Mammary epithelial cell (primary cell): Measurements from ENCODE around the gene MTX1.

Experiments used
- EZH2 ChIP-seq: IDR thresholded peaks from 2 replicates; pipeline ENCODE4 v1.6.1; 2012; ENCODE audit warnings: low read length, inconsistent platforms, borderline replicate concordance
- TF ChIP-seq, protein P1 (sequence below), 2 donors: IDR thresholded peaks in 1 of 2; conservative IDR thresholded peaks in 1 of 2; 2 replicates each; pipeline ENCODE4 v1.5.1; 2011 to 2012; ENCODE audit warnings: inconsistent platforms in 2 of 2, low read length in 2 of 2, mild to moderate bottlenecking in 2 of 2, control low read depth in 1 of 2, low read depth in 1 of 2; ENCODE audit not compliant: insufficient read depth in 1 of 2; ENCODE audit errors: extremely low read depth in 1 of 2

DNA sequence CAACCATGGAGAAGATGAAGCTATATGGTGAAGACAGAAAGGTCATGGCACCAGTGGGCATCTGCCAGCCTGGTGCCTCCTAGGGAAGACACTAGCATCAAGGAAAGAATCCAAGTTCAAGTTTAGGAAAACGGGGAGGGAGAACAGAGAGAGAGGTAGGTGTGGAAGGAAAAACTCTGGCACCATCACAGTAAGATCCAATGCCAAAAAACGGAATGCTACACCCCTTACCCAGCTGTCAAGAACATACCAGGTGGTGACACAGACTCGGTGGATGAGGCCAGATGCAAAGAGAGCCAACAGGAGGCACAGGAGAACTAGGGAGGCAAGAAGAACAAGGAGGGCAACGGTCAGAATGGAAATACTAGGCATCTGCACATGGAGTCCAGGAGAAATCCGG, 39.0 kb upstream of the MTX1 start:
- TF ChIP-seq, protein P1, sequence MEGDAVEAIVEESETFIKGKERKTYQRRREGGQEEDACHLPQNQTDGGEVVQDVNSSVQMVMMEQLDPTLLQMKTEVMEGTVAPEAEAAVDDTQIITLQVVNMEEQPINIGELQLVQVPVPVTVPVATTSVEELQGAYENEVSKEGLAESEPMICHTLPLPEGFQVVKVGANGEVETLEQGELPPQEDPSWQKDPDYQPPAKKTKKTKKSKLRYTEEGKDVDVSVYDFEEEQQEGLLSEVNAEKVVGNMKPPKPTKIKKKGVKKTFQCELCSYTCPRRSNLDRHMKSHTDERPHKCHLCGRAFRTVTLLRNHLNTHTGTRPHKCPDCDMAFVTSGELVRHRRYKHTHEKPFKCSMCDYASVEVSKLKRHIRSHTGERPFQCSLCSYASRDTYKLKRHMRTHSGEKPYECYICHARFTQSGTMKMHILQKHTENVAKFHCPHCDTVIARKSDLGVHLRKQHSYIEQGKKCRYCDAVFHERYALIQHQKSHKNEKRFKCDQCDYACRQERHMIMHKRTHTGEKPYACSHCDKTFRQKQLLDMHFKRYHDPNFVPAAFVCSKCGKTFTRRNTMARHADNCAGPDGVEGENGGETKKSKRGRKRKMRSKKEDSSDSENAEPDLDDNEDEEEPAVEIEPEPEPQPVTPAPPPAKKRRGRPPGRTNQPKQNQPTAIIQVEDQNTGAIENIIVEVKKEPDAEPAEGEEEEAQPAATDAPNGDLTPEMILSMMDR (conservative IDR thresholded peaks at IDR 0.05 in 1 of 2, IDR thresholded peaks at IDR 0.05 in 1 of 2; ENCODE audit: extremely low read depth in 1 of 2, insufficient read depth in 1 of 2, low read depth in 1 of 2, low read length in 2 of 2): no peak
- no peak for TF ChIP-seq EZH2
